ENCODE data around the gene NR6A1. TPM values are rescaled to one million over a fixed set of nuclear protein-coding genes. Genes with fewer than 3 reads are reported as not detected.

NR6A1 gene
- total RNA-seq, 1 experiment from 2014 or later: 0.91 TPM

DNA sequence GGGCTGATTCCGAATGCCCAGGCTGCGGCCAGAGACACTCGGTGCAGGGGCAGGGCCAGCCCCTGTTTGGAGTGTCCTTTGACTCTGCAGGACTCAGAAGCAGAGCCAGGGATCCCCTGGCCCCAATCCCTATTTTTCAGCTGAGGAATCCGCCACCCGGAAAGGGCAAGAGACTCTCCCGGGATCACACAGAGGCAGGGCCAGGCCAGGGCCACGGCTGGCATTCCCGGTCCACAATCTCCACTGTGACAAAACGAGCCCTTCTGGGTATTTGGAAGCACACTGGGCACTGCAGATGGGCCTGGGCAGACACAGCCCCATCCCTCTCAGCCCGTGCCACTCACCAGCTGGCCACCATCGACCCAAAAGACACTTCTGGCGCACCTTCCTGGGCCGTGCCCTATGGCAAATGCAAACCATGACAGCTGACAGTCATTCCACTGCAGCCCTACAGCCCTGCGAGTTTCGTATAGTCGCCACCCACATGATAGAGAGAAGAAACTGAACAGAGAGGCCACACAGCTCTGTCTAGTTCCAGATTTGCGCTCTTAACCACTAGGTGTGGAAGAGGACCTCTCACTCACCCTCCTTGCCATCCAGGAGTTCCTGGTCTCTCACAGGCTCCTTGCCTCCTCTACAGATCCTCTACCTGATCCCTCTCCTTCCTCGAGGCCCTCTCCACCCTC, 277.2 kb downstream of the NR6A1 start:
- peaks cover 5% of the 10 kb centered on the region for H3K4me1 Mint-ChIP-seq (ENCODE audit: insufficient read depth, unreplicated experiment)
- H3K27me3 Mint-ChIP-seq (ENCODE audit: insufficient read depth, unreplicated experiment): peaks cover 36% of the 10 kb centered on the region
- no peak overlapping the region for H3K4me3 Mint-ChIP-seq (ENCODE audit: unreplicated experiment)
- no peaks in the 10 kb centered on the region for H3K36me3 Mint-ChIP-seq (ENCODE audit: insufficient read depth, unreplicated experiment)
- no peak for DNase-seq (ENCODE audit: unreplicated experiment)
- no peak overlapping the region for H3K27ac Mint-ChIP-seq (ENCODE audit: low read depth, unreplicated experiment)
- POLR2A ChIA-PET: no interaction called here
- CTCF ChIA-PET: no interaction called here
- BruUV-seq (replicated peaks): no TSS peak
- intact Hi-C loops (cut with micrococcal nuclease): no loop called here
- TF ChIP-seq CTCF (IDR thresholded peaks at IDR 0.05; ENCODE audit: unreplicated experiment): no peak
- no peaks in the 10 kb centered on the region for H3K9me3 Mint-ChIP-seq (ENCODE audit: unreplicated experiment)

DNA sequence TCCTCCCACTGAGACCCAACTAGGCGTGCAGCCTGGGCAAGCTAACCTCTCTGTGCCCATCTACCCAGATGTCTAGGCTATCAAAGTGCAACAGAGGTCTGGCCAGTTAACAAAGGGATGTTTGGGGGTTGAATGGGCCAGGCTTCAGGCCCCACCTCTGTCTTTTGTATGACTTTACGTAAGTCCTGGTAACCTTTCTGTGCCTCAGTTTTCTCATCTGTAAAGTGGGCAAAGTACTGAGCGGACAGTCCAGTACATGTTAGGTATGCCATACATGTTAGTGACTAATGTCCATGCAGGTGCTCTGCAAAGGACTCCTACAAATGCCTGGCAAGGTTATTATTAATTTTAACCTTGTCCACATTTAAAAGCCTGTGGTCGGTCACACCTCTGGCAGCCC, 277.9 kb downstream of the NR6A1 start:
- no peak for DNase-seq (ENCODE audit: unreplicated experiment)
- no TSS peak for BruUV-seq (replicated peaks)
- TF ChIP-seq CTCF (IDR thresholded peaks at IDR 0.05; ENCODE audit: unreplicated experiment): no peak
- Mint-ChIP-seq H3K4me3 (ENCODE audit: unreplicated experiment) (no peak overlapping the region), H3K27ac (ENCODE audit: low read depth, unreplicated experiment) (no peak overlapping the region), H3K36me3 (ENCODE audit: insufficient read depth, unreplicated experiment) (no peaks in the 10 kb centered on the region), H3K4me1 (ENCODE audit: insufficient read depth, unreplicated experiment) (peaks cover 5% of the 10 kb centered on the region), H3K27me3 (ENCODE audit: insufficient read depth, unreplicated experiment) (peaks cover 43% of the 10 kb centered on the region), H3K9me3 (ENCODE audit: unreplicated experiment) (no peaks in the 10 kb centered on the region)
- CTCF ChIA-PET: no interaction called here
- POLR2A ChIA-PET: no interaction called here
- intact Hi-C loops (cut with micrococcal nuclease): no loop called here

DNA sequence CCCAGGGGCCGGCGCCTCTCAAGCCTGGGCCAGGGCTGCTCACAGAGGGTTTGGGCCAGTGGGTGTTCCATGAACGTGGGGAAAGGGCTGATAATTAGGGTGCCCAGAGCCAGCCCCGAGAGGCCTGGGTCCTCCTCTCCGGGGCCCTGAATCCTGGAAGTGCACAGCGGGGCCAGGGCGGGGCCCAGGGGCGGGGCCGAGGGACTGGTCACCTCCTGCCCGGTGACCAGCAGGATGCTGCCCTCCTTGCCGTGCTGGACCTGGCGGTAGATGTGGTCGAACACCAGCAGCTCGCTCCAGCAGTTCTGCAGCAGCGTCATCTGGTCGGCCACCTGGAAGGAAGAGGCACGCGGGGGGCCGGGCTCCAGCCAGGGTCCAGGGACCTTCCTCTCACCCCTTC, 278.3 kb downstream of the NR6A1 start:
- CTCF ChIA-PET: no interaction called here
- Mint-ChIP-seq H3K9me3 (ENCODE audit: unreplicated experiment) (no peaks in the 10 kb centered on the region), H3K36me3 (ENCODE audit: insufficient read depth, unreplicated experiment) (no peaks in the 10 kb centered on the region), H3K27me3 (ENCODE audit: insufficient read depth, unreplicated experiment) (peaks cover 43% of the 10 kb centered on the region), H3K27ac (ENCODE audit: low read depth, unreplicated experiment) (no peak overlapping the region), H3K4me1 (ENCODE audit: insufficient read depth, unreplicated experiment) (peaks cover 5% of the 10 kb centered on the region), H3K4me3 (ENCODE audit: unreplicated experiment) (no peak overlapping the region)
- POLR2A ChIA-PET: no interaction called here
- intact Hi-C loops (cut with micrococcal nuclease): no loop called here
- TF ChIP-seq CTCF (IDR thresholded peaks at IDR 0.05; ENCODE audit: unreplicated experiment): no peak
- no peak for DNase-seq (ENCODE audit: unreplicated experiment)
- no TSS peak for BruUV-seq (replicated peaks)

DNA sequence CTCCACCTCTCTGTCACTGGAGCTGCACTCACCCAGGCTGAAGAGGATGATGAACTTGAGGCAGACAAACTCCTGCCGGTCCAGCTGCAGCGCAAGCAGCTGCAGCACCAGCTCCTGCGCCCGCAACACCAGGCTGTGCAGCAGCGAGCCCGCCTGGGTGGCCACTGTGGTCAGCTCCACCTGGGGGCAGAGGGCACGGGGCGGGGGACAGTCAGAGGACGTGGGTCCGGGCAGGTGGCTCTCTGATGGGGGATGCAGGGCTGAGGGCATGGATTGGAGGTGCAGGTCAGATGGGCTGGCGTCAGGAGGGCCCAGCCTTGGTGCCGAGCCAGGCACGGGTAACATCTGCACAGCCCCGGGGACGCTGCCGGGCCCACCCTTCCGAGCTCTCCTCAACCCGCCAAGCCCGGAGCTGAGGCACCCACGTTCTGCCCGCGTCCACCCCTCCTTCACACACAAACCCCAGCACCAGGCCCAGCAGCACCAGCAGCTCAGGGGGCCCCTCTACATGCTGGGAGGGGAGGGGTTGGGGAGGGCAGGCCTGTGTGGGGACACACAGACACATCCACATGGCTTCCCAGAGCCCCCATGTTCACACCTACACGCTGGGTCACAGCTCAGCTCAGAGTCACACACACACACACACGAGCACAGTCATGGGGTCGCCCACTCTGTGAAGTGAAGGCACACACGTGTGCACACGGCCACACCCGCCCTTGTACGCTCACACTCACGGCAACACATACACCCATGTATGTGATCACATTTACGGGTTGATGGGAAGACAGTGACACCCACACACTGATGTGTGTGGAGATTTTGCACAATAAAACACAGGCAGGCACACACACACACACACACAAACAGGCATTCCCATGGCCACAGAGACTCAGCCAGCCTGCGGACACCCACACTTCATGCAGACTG, 279.8 kb downstream of the NR6A1 start:
- no peak for DNase-seq (ENCODE audit: unreplicated experiment)
- no peak overlapping the region for H3K4me3 Mint-ChIP-seq (ENCODE audit: unreplicated experiment)
- ChIA-PET POLR2A (interaction anchor here (1.0 kb wide), 1 partner anchor 83 kb away, joined by 4 read pairs; no protein-coding TSS in a partner anchor), CTCF (no interaction called here)
- peaks cover 42% of the 10 kb centered on the region for H3K27me3 Mint-ChIP-seq (ENCODE audit: insufficient read depth, unreplicated experiment)
- H3K36me3 Mint-ChIP-seq (ENCODE audit: insufficient read depth, unreplicated experiment): no peaks in the 10 kb centered on the region
- H3K4me1 Mint-ChIP-seq (ENCODE audit: insufficient read depth, unreplicated experiment): peaks cover 5% of the 10 kb centered on the region
- BruUV-seq (replicated peaks): no TSS peak
- TF ChIP-seq CTCF (IDR thresholded peaks at IDR 0.05; ENCODE audit: unreplicated experiment): no peak
- H3K27ac Mint-ChIP-seq (ENCODE audit: low read depth, unreplicated experiment): no peak overlapping the region
- intact Hi-C loops (cut with micrococcal nuclease): no loop called here
- H3K9me3 Mint-ChIP-seq (ENCODE audit: unreplicated experiment): no peaks in the 10 kb centered on the region
